GM12873 (cell line): ENCODE data around the gene RGS4.

Experiments
- TF ChIP-seq, protein P1 (sequence below): IDR thresholded peaks from 2 replicates; pipeline ENCODE4 v1.5.1; 2012; ENCODE audit warnings: low read depth, mild to moderate bottlenecking, moderate library complexity, low read length, control low read depth; ENCODE audit not compliant: insufficient read depth; ENCODE audit errors: missing control alignments

The RGS4 gene

DNA sequence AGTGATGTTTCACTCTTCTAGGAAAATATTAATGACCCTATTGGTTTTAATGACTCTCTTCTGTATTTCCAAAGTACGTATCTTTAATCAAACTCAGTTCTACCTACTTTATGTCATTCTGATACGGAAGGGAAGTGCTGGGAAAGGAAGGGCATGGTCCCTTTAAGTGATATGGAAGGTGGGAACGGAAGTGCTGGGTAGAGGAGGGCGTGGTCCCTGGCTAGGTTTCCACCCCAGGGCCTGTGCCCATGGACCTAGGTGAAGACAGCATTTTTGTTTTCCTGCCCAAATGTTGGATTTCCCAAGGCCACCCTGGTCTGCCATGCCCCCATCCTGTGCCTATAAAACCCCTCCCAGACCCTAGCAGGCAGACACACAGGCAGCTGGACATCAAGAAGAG, 24.0 kb downstream of the RGS4 start:
- TF ChIP-seq, protein P1, sequence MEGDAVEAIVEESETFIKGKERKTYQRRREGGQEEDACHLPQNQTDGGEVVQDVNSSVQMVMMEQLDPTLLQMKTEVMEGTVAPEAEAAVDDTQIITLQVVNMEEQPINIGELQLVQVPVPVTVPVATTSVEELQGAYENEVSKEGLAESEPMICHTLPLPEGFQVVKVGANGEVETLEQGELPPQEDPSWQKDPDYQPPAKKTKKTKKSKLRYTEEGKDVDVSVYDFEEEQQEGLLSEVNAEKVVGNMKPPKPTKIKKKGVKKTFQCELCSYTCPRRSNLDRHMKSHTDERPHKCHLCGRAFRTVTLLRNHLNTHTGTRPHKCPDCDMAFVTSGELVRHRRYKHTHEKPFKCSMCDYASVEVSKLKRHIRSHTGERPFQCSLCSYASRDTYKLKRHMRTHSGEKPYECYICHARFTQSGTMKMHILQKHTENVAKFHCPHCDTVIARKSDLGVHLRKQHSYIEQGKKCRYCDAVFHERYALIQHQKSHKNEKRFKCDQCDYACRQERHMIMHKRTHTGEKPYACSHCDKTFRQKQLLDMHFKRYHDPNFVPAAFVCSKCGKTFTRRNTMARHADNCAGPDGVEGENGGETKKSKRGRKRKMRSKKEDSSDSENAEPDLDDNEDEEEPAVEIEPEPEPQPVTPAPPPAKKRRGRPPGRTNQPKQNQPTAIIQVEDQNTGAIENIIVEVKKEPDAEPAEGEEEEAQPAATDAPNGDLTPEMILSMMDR = no peak

GRCh38 chr1:163093579-163093978, 24.4 kb downstream of the RGS4 start:
- TF ChIP-seq, protein P1 = no peak

DNA sequence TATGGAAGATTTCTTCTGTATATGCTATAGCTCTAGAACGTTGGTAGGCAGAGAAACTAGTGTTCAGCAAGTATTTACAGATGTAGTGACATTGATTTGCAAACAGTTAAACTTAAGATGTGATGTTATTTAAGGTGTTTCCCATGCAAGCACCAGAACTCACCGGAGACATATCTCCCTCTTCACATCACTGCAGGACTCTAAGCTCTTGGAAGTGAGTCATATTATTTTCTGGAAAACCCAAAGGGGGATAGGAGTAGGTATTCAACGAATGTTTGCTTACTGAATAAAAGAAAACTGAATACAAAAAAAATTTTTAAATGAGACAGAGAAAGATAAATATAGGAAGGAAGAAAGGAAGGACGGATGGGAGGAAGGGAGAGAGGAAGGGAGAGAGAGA, 25.0 kb downstream of the RGS4 start:
- TF ChIP-seq, protein P1 = no peak

GRCh38 chr1:163094589-163094988, 25.4 kb downstream of the RGS4 start:
- TF ChIP-seq, protein P1 = no peak

- TF ChIP-seq, protein P1 = no peak
Measured at GRCh38 chr1:163095213-163095612, 26.1 kb downstream of the RGS4 start.

- TF ChIP-seq, protein P1 = no peak
Measured at GRCh38 chr1:163102590-163102989, 33.4 kb downstream of the RGS4 start.

GRCh38 chr1:163104385-163105099, 35.4 kb downstream of the RGS4 start:
- TF ChIP-seq, protein P1 = no peak
